IMR-90 (cell line): ENCODE measurements around the gene SSR4. TPM values are rescaled to one million over a fixed set of nuclear protein-coding genes. Genes with fewer than 3 reads are reported as not detected.
A peak's percentile ranks its signal among the peaks of the same experiment; 100 is the strongest.

Experiments
- ATAC-seq: fragments of 200-7000 bp; cut with Tn5 transposase; 2 replicates; pipeline ENCODE4 v1.9.1; 2020; ENCODE audit warnings: low read depth, mild to moderate bottlenecking, moderate library complexity
- BruUV-seq: library from RNA; stranded (reverse); fragments of 400-500 nt; replicated peaks from 2 replicates; lab custom pipeline; 2021; lab: Mats Ljungman, UMichigan
- CTCF ChIA-PET: fragments of 300-600 bp; formaldehyde crosslinking; extraction: SDS; loops from one replicate; lab custom pipeline; 2021; ENCODE audit warnings: antibody characterized with exemption; lab: Yijun Ruan, JAX
- POLR2A ChIA-PET: fragments of 300-600 bp; sonication (Branson Sonifier 250); formaldehyde crosslinking; loops from one replicate; lab custom pipeline; 2022; ENCODE audit warnings: antibody characterized with exemption; ENCODE audit not compliant: unreplicated experiment; lab: Charles Lee
- DNase-seq: peaks from one replicate; pipeline ENCODE4 v3.0.0; 2013
- H2AFZ ChIP-seq: replicated peaks from 2 replicates; pipeline ENCODE3; 2013; ENCODE audit warnings: low read length, mild to moderate bottlenecking; ENCODE audit not compliant: poor library complexity
- H2AK5ac ChIP-seq: 2 replicates; pipeline ENCODE4 v1.6.1; 2013; ENCODE audit warnings: low read depth, low read length, inconsistent platforms
- H2AK9ac ChIP-seq: replicated peaks from 2 replicates; pipeline ENCODE3; 2013; ENCODE audit warnings: mild to moderate bottlenecking, low read depth, low read length, moderate library complexity; ENCODE audit not compliant: poor library complexity
- H2BK120ac ChIP-seq: 2 replicates; pipeline ENCODE4 v1.6.1; 2013; ENCODE audit warnings: low read depth, low read length, inconsistent platforms
- H2BK15ac ChIP-seq: 3 replicates; pipeline ENCODE4 v1.6.1; 2013; ENCODE audit warnings: low read depth, low read length, inconsistent platforms
- H2BK20ac ChIP-seq: 2 replicates; pipeline ENCODE4 v1.6.1; 2013; ENCODE audit warnings: low read depth, mild to moderate bottlenecking, inconsistent platforms, low read length, moderate library complexity
- H2BK5ac ChIP-seq: 2 replicates; pipeline ENCODE4 v1.6.1; 2013; ENCODE audit warnings: mild to moderate bottlenecking, low read depth, low read length, inconsistent platforms; ENCODE audit not compliant: poor library complexity, severe bottlenecking
- H3K14ac ChIP-seq: replicated peaks from 2 replicates; pipeline ENCODE4 v1.6.1; 2013; ENCODE audit warnings: low read depth, low read length, inconsistent platforms
- H3K18ac ChIP-seq: 2 replicates; pipeline ENCODE4 v1.6.1; 2013; ENCODE audit warnings: low read depth, low read length, control low read depth
- H3K23ac ChIP-seq: 2 replicates; pipeline ENCODE4 v1.6.1; 2013; ENCODE audit warnings: low read depth, low read length, inconsistent platforms
- H3K27ac ChIP-seq: 2 replicates; pipeline ENCODE4 v1.5.1; 2013; ENCODE audit warnings: mild to moderate bottlenecking, control low read depth, low read length; ENCODE audit not compliant: insufficient read depth
- H3K27me3 ChIP-seq: 2 replicates; pipeline ENCODE4 v1.6.1; 2013; ENCODE audit warnings: low read length; ENCODE audit not compliant: control insufficient read depth, insufficient read depth
- H3K36me3 ChIP-seq: 2 replicates; pipeline ENCODE4 v1.6.1; 2013; ENCODE audit warnings: low read length, mixed read lengths; ENCODE audit not compliant: control insufficient read depth, insufficient read depth
- H3K4ac ChIP-seq: 2 replicates; pipeline ENCODE4 v1.6.1; 2013; ENCODE audit warnings: low read depth, low read length, inconsistent platforms
- H3K4me1 ChIP-seq: 2 replicates; pipeline ENCODE4 v1.6.1; 2013; ENCODE audit warnings: low read length, mixed read lengths; ENCODE audit not compliant: control insufficient read depth, insufficient read depth
- H3K4me2 ChIP-seq: 2 replicates; pipeline ENCODE4 v1.6.1; 2013; ENCODE audit warnings: low read depth, mild to moderate bottlenecking, control low read depth, low read length, moderate library complexity
- H3K4me3 ChIP-seq: 2 replicates; pipeline ENCODE4 v1.5.1; 2013; ENCODE audit warnings: low read depth, mild to moderate bottlenecking, control low read depth, low read length, moderate library complexity; ENCODE audit not compliant: insufficient read depth
- H3K56ac ChIP-seq: 2 replicates; pipeline ENCODE4 v1.6.1; 2013; ENCODE audit warnings: low read length, inconsistent platforms; ENCODE audit not compliant: insufficient read depth; ENCODE audit errors: extremely low read depth
- H3K79me1 ChIP-seq, 2 experiments: 2 replicates each; pipeline ENCODE4 v1.6.1; 2013; ENCODE audit warnings: low read length in 2 of 2, inconsistent platforms in 1 of 2, low read depth in 1 of 2
- H3K9ac ChIP-seq: 2 replicates; pipeline ENCODE4 v1.6.1; 2013; ENCODE audit warnings: low read depth, low read length, control low read depth
- H3K9me1 ChIP-seq: 2 replicates; pipeline ENCODE4 v1.6.1; 2013; ENCODE audit warnings: low read length, inconsistent platforms; ENCODE audit not compliant: insufficient read depth
- H3K9me3 ChIP-seq: 2 replicates; pipeline ENCODE4 v1.6.1; 2013; ENCODE audit warnings: low read length; ENCODE audit not compliant: control insufficient read depth, insufficient read depth
- H4K20me1 ChIP-seq: 2 replicates; pipeline ENCODE4 v1.6.1; 2013; ENCODE audit warnings: low read length, inconsistent platforms; ENCODE audit not compliant: insufficient read depth
- H4K5ac ChIP-seq: 2 replicates; pipeline ENCODE4 v1.6.1; 2013; ENCODE audit warnings: mild to moderate bottlenecking, low read depth, low read length, control low read depth
- H4K8ac ChIP-seq, 2 experiments: 2 replicates each; pipeline ENCODE4 v1.6.1; 2013; ENCODE audit warnings: low read depth in 2 of 2, low read length in 2 of 2, control low read depth in 1 of 2, inconsistent platforms in 1 of 2
- H4K91ac ChIP-seq: 2 replicates; pipeline ENCODE4 v1.6.1; 2013; ENCODE audit warnings: low read depth, low read length, inconsistent platforms; ENCODE audit not compliant: insufficient read depth
- BHLHE40 ChIP-seq: fragments of 150-350 bp; IDR thresholded peaks from 2 replicates; pipeline ENCODE4 v1.6.1; 2016; ENCODE audit warnings: mild to moderate bottlenecking, low read depth, low read length
- CEBPB ChIP-seq: IDR thresholded peaks from 2 replicates; pipeline ENCODE4 v1.6.1; 2012; ENCODE audit warnings: low read depth, low read length, improper control_type of control experiment
- CHD1 ChIP-seq: IDR thresholded peaks from 2 replicates; pipeline ENCODE4 v1.6.1; 2012; ENCODE audit warnings: low read depth, low read length, improper control_type of control experiment
- CTCF ChIP-seq: conservative IDR thresholded peaks from 2 replicates; pipeline ENCODE4 v1.5.1; 2012; ENCODE audit warnings: mild to moderate bottlenecking, low read depth, low read length, improper control_type of control experiment
- ELK1 ChIP-seq: fragments of 150-350 bp; IDR thresholded peaks from 2 replicates; pipeline ENCODE4 v1.6.1; 2016; ENCODE audit warnings: low read depth, mild to moderate bottlenecking, low read length, moderate library complexity, borderline replicate concordance
- FOS ChIP-seq: fragments of 150-350 bp; IDR thresholded peaks from 2 replicates; pipeline ENCODE4 v1.6.1; 2016; ENCODE audit warnings: low read depth, low read length
- MAFK ChIP-seq: IDR thresholded peaks from 2 replicates; pipeline ENCODE4 v1.6.1; 2012; ENCODE audit warnings: low read depth, low read length, improper control_type of control experiment
- MXI1 ChIP-seq: IDR thresholded peaks from 2 replicates; pipeline ENCODE4 v1.6.1; 2012; ENCODE audit warnings: low read depth, mild to moderate bottlenecking, low read length, moderate library complexity, borderline replicate concordance
- NFE2L2 ChIP-seq: fragments of 150-350 bp; IDR thresholded peaks from 2 replicates; pipeline ENCODE4 v1.6.1; 2016; ENCODE audit warnings: low read depth, mild to moderate bottlenecking, low read length
- RAD21 ChIP-seq: IDR thresholded peaks from 2 replicates; pipeline ENCODE4 v1.6.1; 2012; ENCODE audit warnings: low read length, improper control_type of control experiment
- USF2 ChIP-seq: fragments of 150-350 bp; IDR thresholded peaks from 2 replicates; pipeline ENCODE4 v1.6.1; 2017; ENCODE audit warnings: mild to moderate bottlenecking, antibody characterized with exemption, low read length, low read depth
- whole genome bisulfite sequencing, 2 experiments: methylation state at CpG; one replicate each; pipeline versions ENCODE4 v1.1.5 to v1.1.7; 2013; ENCODE audit warnings: missing lambda C conversion rate in 2 of 2; ENCODE audit not compliant: insufficient read length in 1 of 2; ENCODE audit errors: extremely low coverage in 2 of 2; 5-methylcytosine and 5-hydroxymethylcytosine counted together
- dilution Hi-C: fragments of 300-500 bp; cut with HindIII; formaldehyde crosslinking; loops from one replicate; pipeline ENCODE4 v1.14.3; 2018; ENCODE audit warnings: low sequenced_read_pairs; ENCODE audit not compliant: unreplicated experiment
- in situ Hi-C: fragments of 300-500 bp; cut with MboI; formaldehyde crosslinking; loops from 3 replicates; pipeline ENCODE4 v1.14.3; 2019; ENCODE audit warnings: low sequenced_read_pairs, inconsistent platforms, mixed read lengths
- intact Hi-C: fragments of 100-400 bp; cut with micrococcal nuclease; formaldehyde crosslinking; loops from 2 replicates; pipeline ENCODE4 v1.10.0; 2022
- polyA plus RNA-seq, 3 experiments: library from polyadenylated mRNA; depleted of rRNA; stranded (reverse); fragments of >200 nt; gene quantifications; 2 replicates each; pipeline ENCODE4 v1.2.3, GENCODE V29; 2012; ENCODE audit warnings: low replicate concordance in 1 of 3
- total RNA-seq: library from RNA; depleted of rRNA; stranded (reverse); fragments of >200 nt; gene quantifications from 2 replicates; pipeline ENCODE4 v1.2.3, GENCODE V29; 2012

The SSR4 gene
- total and polyA plus RNA-seq, 2 of the 4 experiments (the other 2 are of a cell fraction) = 141 to 480 TPM

- TF ChIP-seq MXI1 = no peak
These were observed 25.9 kb upstream of the SSR4 start (continued) for GRCh38 chrX:153768311-153769157.

GRCh38 chrX:153769158-153769864 lies 25.2 kb upstream of the SSR4 start:
- no peaks in the 10 kb centered on the region for H3K27me3 ChIP-seq
- H3K18ac ChIP-seq = no peak overlapping the region
- H4K8ac ChIP-seq = no peak overlapping the region
- POLR2A ChIA-PET = no interaction called here
- H3K56ac ChIP-seq = no peak overlapping the region
- no peak overlapping the region for H4K5ac ChIP-seq
- H3K9me1 ChIP-seq = no peaks in the 10 kb centered on the region
- no peak overlapping the region for H2AK5ac ChIP-seq
- CTCF ChIA-PET = no interaction called here
- no peak overlapping the region for H2BK15ac ChIP-seq
- H3K9ac ChIP-seq = no peak overlapping the region
- no peak overlapping the region for H3K27ac ChIP-seq
- no peak overlapping the region for H3K23ac ChIP-seq
- dilution Hi-C loops (no loop called here), in situ Hi-C loops (loop anchor here (10.0 kb wide), 1 partner anchor 195 kb away; no protein-coding TSS in a partner anchor), intact Hi-C loops (no loop called here)
- peaks cover 2% of the 10 kb centered on the region; the same call in 1 of the 2 replicates for H3K36me3 ChIP-seq
- peaks cover 0 to 14% of the 10 kb centered on the region in 2 experiments; a peak in 2 of 4 replicates for H3K79me1 ChIP-seq
- no peak overlapping the region for H2BK20ac ChIP-seq
- H3K4me1 ChIP-seq = peaks cover 17% of the 10 kb centered on the region
- H2BK120ac ChIP-seq = no peak overlapping the region
- no TSS peak for BruUV-seq
- H3K14ac ChIP-seq = no peak overlapping the region
- no peak overlapping the region for H3K4me2 ChIP-seq
- no peaks in the 10 kb centered on the region; the same call in 1 of the 2 replicates for H3K9me3 ChIP-seq
- TF ChIP-seq CHD1 = no peak
- no peak for TF ChIP-seq RAD21
- TF ChIP-seq MAFK = no peak
- TF ChIP-seq FOS = no peak
- TF ChIP-seq BHLHE40 = no peak
- TF ChIP-seq NFE2L2 = no peak
- no peak for TF ChIP-seq CEBPB
- TF ChIP-seq USF2 = no peak
- no peak for TF ChIP-seq ELK1
- no peak for TF ChIP-seq CTCF
- TF ChIP-seq MXI1 = no peak
- H3K4ac ChIP-seq = no peak overlapping the region
- ATAC-seq = no peak
- H3K4me3 ChIP-seq = no peak overlapping the region
- DNase-seq = no peak
- H4K20me1 ChIP-seq = no peaks in the 10 kb centered on the region
- 83% methylated on average over 9 of the region's 23 CpGs; no CpG with 5 or more reads in 1 of the 2 experiments for WGBS, 2 experiments
- H4K91ac ChIP-seq = no peak overlapping the region
- no peak overlapping the region for H2AFZ ChIP-seq
- no peak overlapping the region for H2BK5ac ChIP-seq
- H2AK9ac ChIP-seq = peak overlapping the region; percentile 42
